ENCODE measurements around the gene DHRS7.

GRCh38 chr14:60179431-60179869 lies 14.3 kb upstream of the DHRS7 start:
- TF ChIP-seq YY1 (IDR thresholded peaks at IDR 0.05; ENCODE audit: insufficient read depth, insufficient read length) (no peak), ZNF274 (IDR thresholded peaks at IDR 0.05; ENCODE audit: low read depth, low read length) (no peak), SUZ12 (IDR thresholded peaks at IDR 0.05; ENCODE audit: extremely low read depth, insufficient read depth, insufficient read length) (no peak)
